ENCODE results near the gene G6PD.
"Not testable (repeated sequence)": the region's sequence is repeated elsewhere in the genome, so short reads cannot be mapped to it uniquely, and the experiment has no call there.

G6PD gene

DNA sequence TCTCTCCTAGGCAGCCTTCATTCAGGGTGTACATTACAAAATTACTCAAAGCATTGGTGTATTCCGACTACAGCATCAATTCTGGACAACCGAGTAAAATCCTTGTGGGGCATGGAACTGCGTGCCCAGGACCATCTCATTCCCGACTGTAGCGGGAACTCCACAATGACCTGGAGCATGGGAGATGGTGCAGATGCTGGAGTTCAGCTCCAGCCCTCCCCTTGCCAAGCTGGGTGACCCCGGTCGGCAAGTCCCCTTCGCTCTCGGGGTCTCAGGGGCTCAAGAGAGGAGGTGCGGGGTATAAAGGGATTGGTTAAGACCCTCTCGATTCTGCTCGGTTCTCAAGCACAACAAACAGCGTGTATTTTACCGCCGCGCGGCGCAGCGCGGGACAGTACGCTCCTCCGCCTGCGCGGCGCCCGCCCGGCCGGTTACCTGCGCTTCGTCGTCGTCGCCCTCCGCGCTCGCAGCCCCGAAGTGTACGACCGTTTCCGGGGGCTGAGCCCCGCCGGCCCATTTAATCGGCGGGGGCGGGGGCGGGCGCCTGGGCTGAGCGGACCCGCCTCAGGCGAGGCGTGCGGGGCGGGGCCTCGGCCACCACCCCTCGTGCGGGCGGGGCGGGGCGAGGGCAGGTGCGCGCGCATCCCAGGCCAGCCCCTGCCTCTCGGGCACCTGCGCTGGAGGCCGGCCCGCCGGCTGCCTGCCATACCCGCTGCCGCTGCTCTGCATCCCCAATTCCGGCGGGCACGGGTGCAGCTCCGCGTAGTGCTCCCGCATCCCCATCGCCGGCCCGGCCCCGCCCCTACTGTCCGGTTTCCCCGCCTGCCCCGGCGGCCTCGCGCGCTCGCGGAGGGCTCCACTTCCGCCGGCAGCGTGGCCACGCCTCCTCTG lies at the start of gene G6PD:
Gene G6PD, minus strand, starts transcription at position 493 of the 891 bp plus-strand sequence. CDS start 691 bp downstream, outside the sequence.
- DNase-seq (ENCODE audit: low read depth), result peak; percentile 70

DNA sequence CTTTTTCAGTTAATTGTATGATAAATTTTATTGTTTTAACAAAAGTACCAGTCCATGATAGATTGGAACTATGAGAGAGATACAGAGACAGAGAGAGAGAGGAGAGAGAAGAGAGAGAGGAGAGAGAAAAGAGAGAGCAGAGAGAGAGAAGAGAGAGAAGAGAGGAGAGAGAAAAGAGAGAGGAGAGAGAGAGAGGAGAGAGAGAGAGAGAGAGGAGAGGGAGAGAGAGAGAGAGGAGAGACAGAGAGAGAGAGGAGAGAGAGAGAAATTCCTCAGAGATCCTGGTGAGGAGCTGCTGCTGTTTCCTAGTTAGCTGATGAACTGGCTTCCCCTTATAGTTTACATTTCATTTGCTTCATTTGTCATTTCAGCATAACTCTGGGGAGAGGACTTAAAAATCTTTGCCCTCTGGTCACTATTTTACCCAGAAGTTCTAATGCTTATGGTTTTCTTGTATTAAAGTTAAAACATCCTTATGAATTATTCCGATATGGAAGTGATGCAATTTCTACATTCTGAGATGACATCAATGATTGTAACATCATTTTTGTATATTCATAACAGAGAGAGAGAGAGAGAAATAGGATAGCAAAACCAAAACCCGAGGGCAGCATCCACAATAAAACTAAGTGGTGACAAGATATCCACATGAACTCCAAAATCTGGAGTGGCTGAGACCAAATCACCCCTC lies 49.1 kb upstream of the G6PD start:
- DNase-seq (ENCODE audit: low read depth), result no peak

GRCh38 chrX:154594491-154594890 lies 47.8 kb upstream of the G6PD start:
- no peak for DNase-seq (ENCODE audit: low read depth)

GRCh38 chrX:154593201-154593600 lies 46.6 kb upstream of the G6PD start:
- no peak for DNase-seq (ENCODE audit: low read depth)

DNA sequence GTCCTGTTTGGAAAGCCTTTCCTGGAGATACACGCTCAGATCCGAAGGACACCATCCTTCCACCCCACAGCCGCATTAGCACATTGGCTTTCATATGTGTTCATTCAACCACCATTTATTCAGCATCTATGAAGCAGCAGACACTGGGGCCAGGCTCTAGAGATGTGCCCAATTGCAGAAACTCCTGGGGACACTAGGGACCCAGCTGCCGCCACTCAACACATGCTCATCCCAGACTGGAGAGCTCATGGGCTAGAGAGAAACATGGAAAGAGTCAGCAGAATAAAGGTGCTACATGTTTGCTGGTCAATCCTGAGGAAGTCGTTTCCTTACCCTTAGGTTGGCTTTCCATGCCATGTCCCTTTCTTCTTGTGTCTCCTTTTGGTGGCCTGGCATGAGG lies 45.9 kb upstream of the G6PD start:
- no peak for DNase-seq (ENCODE audit: low read depth)

- DNase-seq (ENCODE audit: low read depth), result not testable (repeated sequence)
These were observed 43.8 kb upstream of the G6PD start for GRCh38 chrX:154590415-154590814.

DNA sequence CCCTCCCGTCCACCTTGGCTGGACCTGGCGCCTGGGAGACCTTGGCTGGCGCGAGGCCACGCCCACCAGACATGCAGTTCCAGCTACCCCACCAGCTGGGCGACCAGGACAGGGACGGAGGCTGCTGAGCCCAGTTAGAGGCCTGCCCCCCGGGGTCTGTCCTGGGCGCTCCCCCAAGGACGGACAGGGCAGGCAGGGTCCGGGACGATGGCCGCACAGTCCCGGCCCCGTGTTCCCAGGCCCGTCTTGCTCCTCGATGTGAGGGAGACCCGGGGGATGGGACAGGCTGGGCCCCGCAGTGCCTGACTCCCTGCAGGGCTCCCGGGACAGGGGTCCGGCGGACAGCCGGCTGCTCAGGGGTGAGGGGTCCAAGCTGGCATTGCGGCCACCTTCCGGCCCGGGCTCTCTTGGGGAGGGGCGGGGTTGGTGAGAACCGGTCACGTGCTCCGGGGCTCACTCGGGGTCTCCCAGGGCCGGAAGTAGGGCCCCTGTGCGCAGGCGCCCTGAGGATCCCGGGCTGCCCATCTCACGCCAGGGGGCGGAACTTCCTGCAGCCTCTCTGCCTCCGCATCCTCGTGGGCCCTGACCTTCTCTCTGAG lies 38.0 kb upstream of the G6PD start, which contains the start of gene CTAG1A:
Gene CTAG1A, plus strand, starts transcription at position 549 of the 599 bp plus-strand sequence. CDS start 74 bp downstream, outside the sequence.
- not testable (repeated sequence) for DNase-seq (ENCODE audit: low read depth)

- not testable (repeated sequence) for DNase-seq (ENCODE audit: low read depth)
These were observed 36.3 kb upstream of the G6PD start for GRCh38 chrX:154582994-154583393.

DNA sequence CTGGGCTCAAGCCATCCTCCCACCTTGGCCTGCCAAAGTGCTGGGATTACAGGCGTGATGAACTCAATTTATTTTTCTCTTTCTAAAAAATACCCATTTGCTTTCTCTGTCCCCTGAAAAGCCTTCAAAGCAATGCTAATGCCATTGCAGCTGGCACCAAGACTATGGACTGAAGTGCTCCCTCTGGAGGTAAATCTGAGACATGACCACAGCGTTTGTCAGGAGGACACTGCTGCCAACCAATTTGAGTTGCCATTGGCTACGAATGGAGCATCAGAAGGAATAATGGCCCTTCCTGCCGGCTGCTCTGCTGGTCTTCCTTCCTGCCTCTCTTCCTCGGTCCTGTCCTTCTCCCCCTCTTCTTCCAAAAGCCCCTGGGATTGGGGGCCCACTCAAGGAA lies 28.4 kb upstream of the G6PD start:
- not testable (repeated sequence) for DNase-seq (ENCODE audit: low read depth)

GRCh38 chrX:154573061-154573460 lies 26.4 kb upstream of the G6PD start:
- not testable (repeated sequence) for DNase-seq (ENCODE audit: low read depth)

DNA sequence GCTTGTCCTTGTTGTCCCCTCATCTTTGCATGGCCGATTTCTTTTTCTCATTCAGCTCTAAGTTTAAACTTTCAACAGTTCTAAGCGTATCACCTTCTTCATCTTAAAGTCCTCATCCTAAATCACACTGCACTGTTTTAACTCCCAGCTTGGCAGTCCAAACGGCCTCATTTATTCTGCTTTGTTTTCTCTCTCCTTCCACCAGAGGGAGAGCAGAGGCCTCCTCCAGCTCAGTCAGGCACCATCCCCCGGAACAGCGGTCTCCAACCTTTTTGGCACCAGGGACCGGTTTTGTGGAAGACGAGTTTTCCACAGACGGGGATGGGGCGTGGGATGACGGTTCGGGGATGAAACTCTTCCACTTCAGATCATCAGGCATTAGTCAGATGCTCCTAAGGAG lies 23.7 kb upstream of the G6PD start:
- DNase-seq (ENCODE audit: low read depth), result not testable (repeated sequence)

DNA sequence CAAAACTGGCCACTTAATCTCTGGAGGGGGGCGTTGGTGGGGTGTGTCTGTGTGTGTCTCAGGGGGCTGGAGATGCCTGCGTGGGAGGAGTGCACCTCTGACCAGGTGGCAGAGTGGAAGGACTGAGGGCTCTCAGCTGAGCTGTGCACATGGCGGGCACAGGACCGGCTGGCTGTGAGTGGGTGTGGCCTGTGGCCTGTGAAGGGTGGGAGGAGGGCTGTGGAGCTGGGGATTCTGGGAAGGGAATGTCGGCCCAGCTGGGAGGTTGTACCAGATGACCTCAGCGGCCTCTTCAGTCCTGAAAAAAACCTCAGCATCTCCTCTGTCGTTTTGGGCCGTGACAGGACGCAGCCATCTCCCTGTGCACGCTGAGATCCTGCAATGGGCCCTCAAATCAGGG lies 15.6 kb upstream of the G6PD start:
- DNase-seq (ENCODE audit: low read depth), result not testable (repeated sequence)

DNA sequence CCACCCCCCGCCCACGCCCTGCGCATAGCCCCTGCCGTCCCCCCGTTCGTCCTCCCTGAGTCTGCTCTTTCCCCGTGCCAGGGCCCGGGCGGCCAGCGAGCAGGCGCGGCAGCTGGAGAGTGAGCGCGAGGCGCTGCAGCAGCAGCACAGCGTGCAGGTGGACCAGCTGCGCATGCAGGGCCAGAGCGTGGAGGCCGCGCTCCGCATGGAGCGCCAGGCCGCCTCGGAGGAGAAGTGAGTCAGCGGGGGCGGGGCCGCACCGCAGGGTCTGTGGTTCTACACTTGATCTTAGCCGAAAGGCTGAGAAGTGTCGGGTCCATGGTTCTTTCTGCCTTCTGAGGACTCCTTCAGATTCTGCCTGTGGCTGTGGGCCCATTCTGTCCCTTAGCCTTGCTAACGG lies 13.7 kb upstream of the G6PD start:
- not testable (repeated sequence) for DNase-seq (ENCODE audit: low read depth)

DNA sequence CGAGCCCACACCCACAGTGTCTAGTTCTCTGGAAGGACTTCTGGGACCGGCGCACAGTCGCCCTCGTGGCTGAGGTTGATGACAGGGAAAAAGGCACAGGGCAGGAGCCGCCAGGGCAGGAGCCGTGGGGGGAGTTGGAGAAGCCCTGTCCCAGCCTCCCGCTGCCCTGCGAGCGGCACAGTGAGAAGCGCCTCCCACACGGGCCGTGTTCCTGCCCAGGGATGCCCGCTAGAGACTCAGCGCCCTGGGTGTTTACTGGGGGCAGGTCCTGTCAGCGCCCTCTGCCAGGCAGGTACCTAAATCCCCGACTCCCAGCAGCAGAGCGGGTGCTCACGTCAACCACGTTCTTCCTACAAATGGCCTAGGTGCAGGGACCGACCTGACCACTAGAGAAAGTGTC lies 12.2 kb upstream of the G6PD start:
- DNase-seq (ENCODE audit: low read depth), result not testable (repeated sequence)

DNA sequence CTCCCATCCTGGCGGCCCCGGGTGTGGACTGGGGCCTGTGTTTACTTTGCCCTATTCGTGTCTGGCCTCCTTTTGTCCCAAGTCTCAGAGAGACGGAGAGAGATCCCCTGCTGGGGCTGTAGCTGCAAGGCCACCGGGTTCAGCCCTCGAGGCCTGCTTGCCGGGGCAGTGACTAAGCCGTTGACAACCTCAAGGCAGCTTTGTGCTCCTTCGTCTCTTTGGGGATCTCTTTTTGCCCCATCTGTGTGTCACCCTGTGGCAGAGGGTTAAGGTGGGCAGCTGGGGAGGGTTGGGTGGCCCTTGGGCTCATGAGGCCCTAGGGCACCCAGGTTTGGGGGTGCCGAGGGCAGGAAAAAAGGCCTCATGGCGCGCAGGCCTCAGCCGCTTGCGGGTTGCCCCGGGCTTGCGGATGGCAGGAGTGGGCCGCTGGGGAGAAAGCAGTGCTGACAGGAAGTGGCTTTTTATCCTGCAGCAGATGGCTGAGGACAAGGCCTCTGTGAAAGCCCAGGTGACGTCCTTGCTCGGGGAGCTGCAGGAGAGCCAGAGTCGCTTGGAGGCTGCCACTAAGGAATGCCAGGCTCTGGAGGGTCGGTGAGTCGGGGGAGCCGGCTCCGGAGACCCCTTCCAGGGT lies 11.5 kb upstream of the G6PD start:
- DNase-seq (ENCODE audit: low read depth), result not testable (repeated sequence)

DNA sequence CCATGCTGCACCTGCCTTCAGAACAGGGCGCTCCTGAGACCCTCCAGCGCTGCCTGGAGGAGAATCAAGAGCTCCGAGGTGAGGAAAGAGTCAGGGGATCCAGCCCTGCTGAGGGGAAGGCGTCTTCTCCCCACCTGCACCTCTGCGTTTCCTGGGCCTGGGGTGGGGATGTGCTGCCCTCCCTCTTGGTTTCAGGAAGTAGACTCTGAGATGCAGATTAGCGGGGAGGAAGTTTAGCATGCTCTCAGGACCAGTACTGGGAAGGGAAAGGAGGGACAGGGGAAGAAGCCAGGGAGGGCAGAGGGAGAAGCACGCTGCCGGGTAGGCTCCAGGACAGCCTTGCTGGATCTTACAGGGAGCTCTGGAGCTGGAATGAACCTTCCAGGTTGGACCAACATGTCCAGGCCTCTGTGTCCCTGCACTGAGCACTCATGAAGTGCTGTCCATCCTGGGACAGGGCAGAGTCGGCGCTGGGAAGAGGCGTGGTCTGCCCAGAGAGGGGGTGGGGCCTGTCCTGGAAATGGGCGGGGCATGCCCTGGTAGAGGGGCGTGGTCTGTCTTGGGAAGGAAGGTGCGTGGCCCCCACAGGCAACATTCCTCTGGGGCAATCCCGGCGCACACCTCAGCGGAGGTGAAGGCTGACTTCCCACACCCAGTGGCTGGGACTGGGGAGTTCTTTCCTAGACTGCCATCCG lies 5.6 kb upstream of the G6PD start:
- DNase-seq (ENCODE audit: low read depth), result not testable (repeated sequence)

GRCh38 chrX:154549766-154550165 lies 3.1 kb upstream of the G6PD start:
- no peak for DNase-seq (ENCODE audit: low read depth)

GRCh38 chrX:154548028-154548316 lies 1.3 kb upstream of the G6PD start:
- no peak for DNase-seq (ENCODE audit: low read depth)

GRCh38 chrX:154547245-154548027 lies 790 bp upstream of the G6PD start, which contains the start of gene IKBKG:
Gene IKBKG, plus strand, starts transcription at chrX:154547620. Its CDS starts 4,383 bp downstream, at chrX:154552003.
- peak; percentile 79 for DNase-seq (ENCODE audit: low read depth)

DNA sequence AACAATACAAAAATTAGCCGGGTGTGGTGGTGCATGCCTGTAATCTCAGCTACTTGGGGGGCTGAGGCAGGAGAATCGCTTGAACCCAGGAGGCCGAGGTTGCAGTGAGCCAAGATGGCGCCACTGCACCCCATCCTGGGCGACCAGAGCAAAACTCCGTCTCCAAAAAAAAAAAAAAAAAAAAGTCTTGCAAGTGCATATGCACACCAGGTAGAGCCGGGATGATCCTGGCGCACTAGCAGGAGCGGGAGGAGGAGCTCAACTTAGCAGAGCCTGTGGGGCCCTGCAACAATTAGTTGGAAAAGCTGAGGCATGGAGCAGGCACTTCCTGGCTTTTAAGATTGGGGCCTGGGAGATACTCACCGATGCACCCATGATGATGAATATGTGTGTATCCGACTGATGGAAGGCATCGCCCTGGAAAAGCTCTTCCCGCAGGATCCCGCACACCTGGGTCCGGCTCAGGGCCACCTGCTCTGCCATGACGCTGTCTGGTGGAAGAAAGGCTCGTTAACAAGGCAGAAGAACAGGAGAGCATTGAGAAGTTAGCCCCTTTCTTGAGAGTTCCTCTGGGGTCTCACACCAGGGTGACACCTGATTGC lies 872 bp downstream of the G6PD start:
- DNase-seq (ENCODE audit: low read depth), result no peak
